Cardiac fibroblast (primary cell): ENCODE measurements around the gene NHLRC4.

ENCODE experiments used
- DNase-seq, 2 donors: peaks; one replicate each; pipeline versions ENCODE4 v3.0.0 to v3.0.0-alpha.2; 2010; ENCODE audit warnings: low read depth in 2 of 2
- H3K4me3 ChIP-seq, 2 donors: replicated peaks in 1 of 2; 1 replicate in 1 of 2; 2 replicates in 1 of 2; pipeline ENCODE4 v1.5.1; 2011; ENCODE audit warnings: low read depth in 2 of 2, low read length in 2 of 2, mild to moderate bottlenecking in 2 of 2, moderate library complexity in 1 of 2
- TF ChIP-seq, protein P1 (sequence below): IDR thresholded peaks from one replicate; pipeline ENCODE4 v1.5.1; 2011; ENCODE audit warnings: low read depth, mild to moderate bottlenecking, low read length, inconsistent platforms

The NHLRC4 gene

DNA sequence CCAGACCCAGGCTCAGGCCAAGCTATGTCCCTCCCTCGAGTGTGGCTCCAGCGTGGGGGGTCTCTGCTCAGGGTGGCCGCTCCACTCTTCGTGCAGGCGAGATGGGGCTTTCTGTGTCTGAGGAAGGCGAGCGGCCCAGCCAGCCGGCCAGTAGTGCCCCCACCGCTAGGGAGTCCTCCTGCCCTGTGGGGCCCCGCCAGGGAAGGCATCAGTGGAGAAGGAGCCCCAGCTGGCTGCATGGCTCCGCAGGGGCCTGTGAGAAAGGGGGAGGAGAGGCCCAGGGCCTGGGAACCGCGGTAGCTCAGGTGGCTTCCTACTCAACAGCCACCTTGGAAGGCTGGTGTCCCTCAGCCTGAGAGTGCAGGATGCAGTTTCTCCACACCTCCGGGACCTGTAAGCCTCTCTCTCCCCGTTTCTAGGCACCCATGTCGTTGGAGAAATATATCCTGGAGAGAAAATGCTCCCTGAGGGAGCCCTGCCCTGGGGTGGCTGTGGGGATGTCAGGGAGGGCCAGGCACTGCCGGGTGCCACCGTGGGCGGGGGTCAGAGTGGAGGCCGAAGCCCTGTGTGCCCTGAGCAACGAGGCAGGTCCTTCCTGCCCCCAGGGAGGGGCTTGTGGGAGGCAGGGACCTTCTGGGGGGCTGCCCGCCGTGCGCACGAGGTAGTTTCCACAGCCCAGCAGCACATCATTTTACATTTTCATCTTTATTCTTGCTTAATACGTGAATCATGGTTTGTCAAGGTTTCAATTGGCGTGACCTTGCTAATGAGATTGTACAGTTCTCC, 6.3 kb downstream of the NHLRC4 start:
- no peak for DNase-seq
- no peak overlapping the region for H3K4me3 ChIP-seq
- TF ChIP-seq, protein P1, sequence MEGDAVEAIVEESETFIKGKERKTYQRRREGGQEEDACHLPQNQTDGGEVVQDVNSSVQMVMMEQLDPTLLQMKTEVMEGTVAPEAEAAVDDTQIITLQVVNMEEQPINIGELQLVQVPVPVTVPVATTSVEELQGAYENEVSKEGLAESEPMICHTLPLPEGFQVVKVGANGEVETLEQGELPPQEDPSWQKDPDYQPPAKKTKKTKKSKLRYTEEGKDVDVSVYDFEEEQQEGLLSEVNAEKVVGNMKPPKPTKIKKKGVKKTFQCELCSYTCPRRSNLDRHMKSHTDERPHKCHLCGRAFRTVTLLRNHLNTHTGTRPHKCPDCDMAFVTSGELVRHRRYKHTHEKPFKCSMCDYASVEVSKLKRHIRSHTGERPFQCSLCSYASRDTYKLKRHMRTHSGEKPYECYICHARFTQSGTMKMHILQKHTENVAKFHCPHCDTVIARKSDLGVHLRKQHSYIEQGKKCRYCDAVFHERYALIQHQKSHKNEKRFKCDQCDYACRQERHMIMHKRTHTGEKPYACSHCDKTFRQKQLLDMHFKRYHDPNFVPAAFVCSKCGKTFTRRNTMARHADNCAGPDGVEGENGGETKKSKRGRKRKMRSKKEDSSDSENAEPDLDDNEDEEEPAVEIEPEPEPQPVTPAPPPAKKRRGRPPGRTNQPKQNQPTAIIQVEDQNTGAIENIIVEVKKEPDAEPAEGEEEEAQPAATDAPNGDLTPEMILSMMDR: no peak

DNA sequence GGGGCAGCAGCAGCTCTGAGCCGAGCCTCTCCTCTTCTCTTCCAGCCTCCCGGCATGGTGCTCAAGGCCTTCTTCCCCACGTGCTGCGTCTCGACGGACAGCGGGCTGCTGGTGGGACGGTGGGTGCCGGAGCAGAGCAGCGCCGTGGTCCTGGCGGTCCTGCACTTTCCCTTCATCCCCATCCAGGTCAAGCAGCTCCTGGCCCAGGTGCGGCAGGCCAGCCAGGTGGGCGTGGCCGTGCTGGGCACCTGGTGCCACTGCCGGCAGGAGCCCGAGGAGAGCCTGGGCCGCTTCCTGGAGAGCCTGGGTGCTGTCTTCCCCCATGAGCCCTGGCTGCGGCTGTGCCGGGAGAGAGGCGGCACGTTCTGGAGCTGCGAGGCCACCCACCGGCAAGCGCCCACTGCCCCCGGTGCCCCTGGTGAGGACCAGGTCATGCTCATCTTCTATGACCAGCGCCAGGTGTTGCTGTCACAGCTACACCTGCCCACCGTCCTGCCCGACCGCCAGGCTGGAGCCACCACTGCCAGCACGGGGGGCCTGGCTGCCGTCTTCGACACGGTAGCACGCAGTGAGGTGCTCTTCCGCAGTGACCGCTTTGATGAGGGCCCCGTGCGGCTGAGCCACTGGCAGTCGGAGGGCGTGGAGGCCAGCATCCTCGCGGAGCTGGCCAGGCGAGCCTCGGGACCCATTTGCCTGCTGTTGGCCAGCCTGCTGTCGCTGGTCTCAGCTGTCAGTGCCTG, 7.4 kb downstream of the NHLRC4 start:
- no peak overlapping the region for H3K4me3 ChIP-seq
- no peak for DNase-seq
- TF ChIP-seq, protein P1: no peak

DNA sequence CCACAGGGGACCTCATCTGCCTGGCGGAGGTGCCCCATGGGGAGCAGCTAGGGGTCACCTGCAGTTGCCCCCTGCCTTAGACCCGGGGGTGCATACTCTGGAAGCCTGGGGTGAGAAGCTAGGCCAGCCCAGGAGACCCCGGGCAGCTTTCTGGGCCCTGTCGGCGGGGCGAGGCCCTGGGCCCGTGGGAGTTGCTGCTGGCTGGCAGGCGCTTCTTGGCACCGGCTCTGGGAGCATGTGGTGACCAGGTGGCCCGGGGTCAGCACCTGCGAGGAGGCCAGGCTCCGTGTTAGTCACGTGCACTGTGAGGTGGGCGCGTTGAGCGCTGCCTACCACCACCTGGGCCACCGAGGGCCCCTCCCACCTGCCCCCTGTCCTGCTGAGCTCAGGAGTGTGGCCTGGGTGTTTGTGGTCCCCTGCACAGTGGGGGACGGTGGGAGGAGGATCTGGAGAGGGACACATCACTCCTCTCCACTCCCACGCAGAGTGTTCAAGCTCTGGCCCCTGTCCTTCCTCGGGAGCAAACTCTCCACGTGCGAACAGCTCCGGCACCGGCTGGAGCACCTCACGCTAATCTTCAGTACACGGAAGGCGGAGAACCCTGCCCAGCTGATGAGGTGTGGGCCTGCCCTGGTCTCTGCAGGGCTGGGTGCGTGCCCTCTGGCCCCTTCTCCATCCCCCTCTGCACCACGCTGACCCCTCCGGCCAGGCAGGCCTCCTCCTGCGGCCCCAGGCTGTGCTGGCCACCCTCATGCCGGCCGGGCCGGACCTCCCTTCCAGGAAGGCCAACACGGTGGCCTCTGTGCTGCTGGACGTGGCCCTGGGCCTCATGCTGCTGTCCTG, 8.8 kb downstream of the NHLRC4 start:
- no peak overlapping the region for H3K4me3 ChIP-seq
- TF ChIP-seq, protein P1: no peak
- no peak for DNase-seq

DNA sequence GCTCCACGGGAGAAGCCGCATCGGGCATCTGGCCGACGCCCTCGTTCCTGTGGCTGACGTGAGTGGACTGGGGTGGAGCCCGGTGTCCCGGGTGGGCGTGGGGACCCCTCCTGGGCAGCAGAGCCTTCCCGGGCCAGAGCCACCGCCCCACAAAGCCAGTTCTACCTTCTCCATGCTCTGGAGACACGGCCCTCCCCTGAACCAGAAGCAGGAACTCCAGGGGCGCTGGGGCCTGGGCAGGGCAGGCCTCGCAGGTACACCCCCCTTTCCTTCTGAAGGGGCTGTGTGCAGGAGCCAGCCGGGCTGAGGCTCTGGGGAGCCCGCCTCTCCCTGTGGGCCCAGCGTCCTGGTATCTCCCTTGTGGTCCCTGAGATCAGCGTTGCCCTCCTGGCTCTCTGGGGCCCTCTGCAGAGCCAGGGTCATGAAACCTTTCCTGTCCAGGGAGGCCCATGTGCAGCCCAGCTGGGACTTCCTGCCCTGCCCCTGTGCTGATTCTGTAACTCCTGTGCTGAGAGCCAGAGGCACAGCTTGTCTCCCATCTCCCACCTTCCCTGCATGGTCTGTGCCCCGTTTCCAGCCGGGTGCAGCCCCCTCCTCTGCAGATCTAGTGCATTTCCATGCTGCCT, 9.5 kb downstream of the NHLRC4 start:
- TF ChIP-seq, protein P1: no peak
- no peak overlapping the region for H3K4me3 ChIP-seq
- DNase-seq: no peak

DNA sequence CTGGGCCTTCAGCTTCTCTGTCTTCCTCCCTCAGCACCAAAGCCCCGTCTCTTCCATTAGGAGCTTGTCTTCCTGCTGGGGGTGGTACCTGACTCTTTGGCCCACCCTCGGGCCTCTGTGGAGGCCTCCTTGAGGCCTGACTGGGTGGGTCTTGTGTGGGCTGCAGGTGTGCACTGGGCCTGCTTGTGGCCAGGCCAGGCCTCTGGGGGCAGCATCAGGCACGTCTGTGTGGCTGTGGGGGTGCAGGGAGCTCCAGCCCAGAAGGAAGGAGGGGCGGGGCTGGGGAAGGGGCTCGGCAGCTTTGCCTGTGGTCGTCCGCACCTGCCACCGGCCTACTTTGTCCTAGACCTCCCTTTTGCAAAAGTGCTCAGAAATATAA, 10.0 kb downstream of the NHLRC4 start:
- TF ChIP-seq, protein P1: no peak
- DNase-seq: no peak
- no peak overlapping the region for H3K4me3 ChIP-seq

DNA sequence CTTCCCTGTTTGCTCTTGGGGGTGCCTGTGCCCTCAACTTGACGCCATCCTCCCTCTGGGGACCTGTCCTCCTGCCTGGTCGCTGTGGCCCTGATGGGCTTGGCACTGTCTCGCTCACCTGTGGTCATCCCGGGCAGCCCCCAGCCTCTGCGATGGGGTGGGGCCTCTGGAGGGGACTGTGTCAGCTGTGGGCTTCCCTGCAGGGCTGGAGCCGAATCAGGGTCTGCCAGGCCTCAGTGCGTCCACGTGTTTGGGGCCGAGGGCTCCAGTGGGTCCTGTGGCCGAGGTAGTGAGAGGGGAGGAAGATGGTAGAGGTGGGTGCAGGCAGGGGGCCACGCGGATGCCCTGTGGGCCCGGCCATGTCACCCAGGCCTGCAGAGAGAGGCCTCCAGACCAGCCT, 11.0 kb downstream of the NHLRC4 start:
- TF ChIP-seq, protein P1: no peak
- H3K4me3 ChIP-seq: no peak overlapping the region
- no peak for DNase-seq
